RCC 7860 (cell line): ENCODE data around the gene GREB1.

Source experiments
- DNase-seq: peaks from one replicate; pipeline ENCODE4 v3.0.0-alpha.2; 2015; ENCODE audit warnings: low spot score
- FAIRE-seq: peaks from 2 replicates; lab custom pipeline; 2012; peaks lifted over from hg19 to GRCh38; lab: Jason Lieb, UNC

GREB1 gene

GRCh38 chr2:11535899-11536344 is 2.1 kb downstream of the GREB1 start:
- DNase-seq (no peak), FAIRE-seq (no peak)

- DNase-seq = no peak
- no peak for FAIRE-seq
These were observed 4.1 kb downstream of the GREB1 start for GRCh38 chr2:11537951-11538350.

GRCh38 chr2:11539317-11540147 is 5.7 kb downstream of the GREB1 start:
- FAIRE-seq = no peak
- DNase-seq = no peak

DNA sequence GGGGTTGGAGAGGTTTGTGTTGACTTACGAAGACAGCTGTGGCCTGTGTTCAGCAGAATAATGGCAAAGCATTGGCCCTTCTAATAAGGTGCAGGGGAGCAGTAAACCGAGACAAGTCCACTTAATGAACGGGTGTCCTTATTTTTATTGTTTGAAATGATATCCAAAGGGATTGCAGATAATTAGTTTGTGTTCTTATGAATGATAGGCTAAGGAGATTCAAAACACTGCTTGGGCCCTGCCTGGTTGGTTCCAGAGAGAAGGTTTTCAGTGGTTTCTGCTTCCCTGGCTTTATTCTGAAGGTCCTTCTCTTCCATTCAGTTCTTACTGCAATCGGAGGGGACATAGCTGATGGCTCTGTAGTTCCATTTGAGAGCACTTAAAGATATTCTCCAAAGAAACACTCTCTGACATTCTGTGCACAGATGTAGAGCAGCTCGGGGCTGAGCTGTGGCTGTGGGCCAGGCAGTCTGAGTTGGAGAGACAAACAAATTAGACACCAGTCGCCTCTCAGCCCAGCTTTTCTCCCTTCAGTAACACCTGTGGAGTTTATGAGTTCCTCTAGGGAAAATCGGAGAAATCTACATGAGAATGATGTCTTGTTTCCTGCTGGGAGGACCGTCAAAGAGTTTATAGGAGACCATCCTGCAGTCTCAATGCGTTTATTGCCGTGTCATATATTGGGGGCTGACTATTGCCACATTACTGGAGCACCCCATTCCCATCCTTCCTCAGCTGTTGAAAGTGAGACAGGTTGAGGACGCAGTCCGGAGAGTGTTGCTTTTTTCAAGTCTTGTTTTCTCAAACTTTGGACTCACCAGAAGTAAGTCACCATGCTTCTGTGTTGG is 6.5 kb downstream of the GREB1 start:
- FAIRE-seq (no peak), DNase-seq (no peak)

- DNase-seq (no peak), FAIRE-seq (no peak)
These were observed 7.3 kb downstream of the GREB1 start for GRCh38 chr2:11540996-11541692.

DNA sequence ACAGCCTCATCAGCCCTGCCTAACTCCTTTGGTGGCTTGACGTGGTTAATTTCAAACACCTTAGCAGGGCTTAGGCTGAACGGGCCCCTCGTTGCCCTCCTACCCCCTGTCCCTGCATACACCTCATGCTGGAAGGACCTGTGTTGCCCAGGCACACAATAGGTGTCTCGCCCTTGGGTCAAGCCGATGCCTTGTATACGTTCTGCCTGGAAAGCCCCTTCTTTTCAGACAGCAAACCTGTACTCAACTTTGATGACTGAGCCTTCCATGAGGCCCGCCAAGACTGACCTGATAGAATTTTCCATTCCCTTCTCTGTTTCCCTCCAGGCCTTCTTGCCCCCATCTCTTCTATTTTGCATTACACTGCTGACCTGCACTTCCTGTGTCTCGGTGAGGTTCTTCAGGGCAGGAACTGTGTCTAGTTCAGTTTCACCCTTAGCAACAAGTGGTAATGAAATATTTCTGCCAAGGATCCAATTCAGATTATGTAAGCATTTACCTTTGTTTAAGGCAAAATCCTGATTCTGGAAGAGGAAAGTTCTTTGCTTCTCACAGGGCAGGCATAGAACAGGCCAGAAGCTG is 7.9 kb downstream of the GREB1 start:
- FAIRE-seq (no peak), DNase-seq (no peak)

GRCh38 chr2:11542275-11542819 is 8.5 kb downstream of the GREB1 start:
- no peak for FAIRE-seq

DNA sequence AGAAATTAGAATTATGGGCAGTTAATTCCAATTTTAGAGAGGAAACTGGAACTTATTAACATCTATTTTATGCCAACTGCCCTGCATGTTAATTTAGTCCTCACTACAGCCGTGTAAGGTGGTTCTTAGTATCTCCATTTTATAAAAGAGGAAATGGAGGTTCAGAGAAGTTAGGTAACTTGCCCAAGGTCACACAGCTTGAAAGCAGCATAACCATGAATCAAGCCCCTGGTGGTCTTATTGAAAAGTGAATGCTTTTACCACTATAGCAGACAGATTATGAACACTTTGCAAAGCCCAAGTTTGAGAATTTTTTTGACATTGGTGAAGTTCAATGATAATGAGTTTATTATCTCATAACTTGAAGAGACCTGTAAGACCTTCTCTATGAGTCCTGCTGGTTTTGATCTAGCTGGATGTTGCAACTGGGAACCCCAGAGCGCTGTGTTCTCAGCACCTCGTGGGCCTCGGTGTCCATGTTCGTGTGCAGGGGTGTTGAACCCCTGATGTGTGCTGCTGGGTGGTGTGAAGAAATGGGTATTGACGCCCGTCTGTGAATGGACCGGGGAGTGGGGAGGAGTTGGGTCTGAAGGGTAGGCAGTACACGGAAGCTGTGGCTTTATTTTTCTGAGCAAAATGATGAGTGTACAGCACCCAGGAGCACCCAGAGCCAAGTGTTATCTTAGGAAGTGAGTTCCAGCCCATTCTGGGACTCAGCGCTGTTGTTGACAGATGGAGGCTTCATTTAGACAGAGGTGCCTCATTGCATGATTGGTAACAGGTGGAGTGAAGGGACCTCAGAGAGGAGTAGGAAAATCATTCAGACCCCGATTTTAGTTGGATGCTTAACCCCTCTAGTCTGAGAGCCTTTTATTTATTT is 9.7 kb downstream of the GREB1 start:
- DNase-seq (no peak), FAIRE-seq (no peak)

More at GRCh38 chr2:11542275-11542819, 8.5 kb downstream of the GREB1 start:
- no peak for DNase-seq

- DNase-seq = no peak
- no peak for FAIRE-seq
These were observed 12.2 kb downstream of the GREB1 start for GRCh38 chr2:11546072-11546471.

- no peak for FAIRE-seq
- no peak for DNase-seq
These were observed 14.2 kb downstream of the GREB1 start for GRCh38 chr2:11547912-11548497.

DNA sequence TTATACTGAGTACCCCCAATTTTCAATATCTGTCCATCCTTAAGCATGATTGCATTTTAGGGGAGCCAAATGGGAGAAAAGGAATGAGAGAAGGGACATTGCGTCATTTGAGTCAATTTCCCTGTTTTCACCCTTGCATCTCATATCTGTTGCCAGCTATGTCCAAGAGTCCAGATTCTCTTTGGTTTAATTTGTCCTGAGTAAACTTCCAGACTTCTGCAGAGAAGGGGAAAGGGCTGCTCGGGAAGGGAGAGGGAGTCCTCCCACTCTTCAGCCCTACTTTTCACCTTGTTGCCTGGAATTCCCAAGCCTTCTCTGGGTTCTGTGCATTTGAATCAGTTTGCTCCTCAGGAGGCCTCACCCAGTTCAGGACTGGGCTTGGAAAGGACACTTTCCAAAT is 16.5 kb downstream of the GREB1 start:
- FAIRE-seq (no peak), DNase-seq (no peak)

GRCh38 chr2:11550901-11551568 is 17.2 kb downstream of the GREB1 start:
- DNase-seq (no peak), FAIRE-seq (no peak)

DNA sequence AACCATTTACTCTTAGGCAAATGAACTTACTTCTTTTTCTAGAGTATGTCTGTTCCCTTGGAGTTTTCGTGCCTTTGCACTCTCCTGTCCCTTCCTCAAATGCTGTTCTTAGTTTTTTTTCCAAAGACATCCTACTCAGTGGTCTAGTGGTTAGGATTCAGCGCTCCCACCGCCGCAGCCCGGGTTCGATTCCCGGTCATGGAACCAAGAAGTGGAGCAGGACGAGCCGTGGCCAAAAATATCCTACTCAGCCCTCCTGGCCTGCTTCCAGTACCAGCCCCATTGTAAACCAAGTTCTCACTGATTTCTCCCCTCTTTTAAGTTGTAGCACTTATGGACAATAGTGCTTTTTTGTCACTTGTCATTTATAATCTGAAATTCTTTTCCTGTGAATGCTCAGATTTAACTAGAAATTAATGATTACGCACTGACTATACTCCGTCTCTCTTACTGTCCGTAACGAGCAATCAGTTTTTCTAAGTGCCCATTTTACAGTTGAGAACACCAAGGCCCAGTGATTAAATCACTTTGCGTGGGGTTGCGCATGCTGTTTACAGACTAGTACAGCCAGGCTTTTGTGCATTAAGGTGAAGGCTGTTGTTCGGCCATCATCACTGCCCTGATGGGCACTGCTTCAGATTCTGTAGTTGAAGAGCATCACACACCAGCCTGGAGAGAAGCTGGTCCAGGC is 17.9 kb downstream of the GREB1 start:
- DNase-seq = no peak
- no peak for FAIRE-seq

DNA sequence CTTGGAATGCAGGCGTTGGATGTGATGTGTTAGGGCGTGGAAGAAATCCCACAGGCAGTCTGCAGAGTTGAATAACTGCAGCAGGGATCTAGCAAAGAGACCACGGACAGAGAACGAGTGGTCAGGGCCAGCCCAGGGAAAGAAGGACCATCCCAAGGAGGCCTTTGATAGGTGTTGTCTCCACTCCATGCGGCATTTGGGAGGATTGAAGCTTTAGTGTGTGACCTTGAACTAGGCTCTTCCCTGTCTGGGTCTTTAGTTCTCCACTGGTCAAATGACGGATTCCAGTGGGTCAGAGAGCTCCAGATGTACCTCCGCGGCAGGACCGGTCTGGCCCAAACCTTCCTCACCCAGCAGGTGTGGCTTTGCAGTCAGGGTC is 18.4 kb downstream of the GREB1 start:
- no peak for DNase-seq
- no peak for FAIRE-seq

- FAIRE-seq (peak; percentile 68), DNase-seq (peak; percentile 48)
These were observed 20.0 kb downstream of the GREB1 start for GRCh38 chr2:11553661-11554398.

DNA sequence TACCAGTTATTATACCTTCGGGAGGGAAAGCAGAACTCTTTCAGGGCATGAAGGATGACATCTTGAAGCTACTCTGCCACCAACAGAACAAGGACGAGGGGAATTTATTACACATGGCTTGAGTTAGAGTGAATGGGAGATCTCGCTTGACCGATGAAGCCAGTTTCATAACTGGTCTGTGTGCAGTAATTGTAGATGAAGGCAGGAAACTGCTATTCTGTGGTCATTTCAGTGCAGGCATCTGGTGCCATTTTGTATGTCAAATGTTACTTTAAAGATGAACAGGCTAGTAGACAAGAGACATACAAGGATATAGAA is 20.5 kb downstream of the GREB1 start:
- no peak for FAIRE-seq
- no peak for DNase-seq

DNA sequence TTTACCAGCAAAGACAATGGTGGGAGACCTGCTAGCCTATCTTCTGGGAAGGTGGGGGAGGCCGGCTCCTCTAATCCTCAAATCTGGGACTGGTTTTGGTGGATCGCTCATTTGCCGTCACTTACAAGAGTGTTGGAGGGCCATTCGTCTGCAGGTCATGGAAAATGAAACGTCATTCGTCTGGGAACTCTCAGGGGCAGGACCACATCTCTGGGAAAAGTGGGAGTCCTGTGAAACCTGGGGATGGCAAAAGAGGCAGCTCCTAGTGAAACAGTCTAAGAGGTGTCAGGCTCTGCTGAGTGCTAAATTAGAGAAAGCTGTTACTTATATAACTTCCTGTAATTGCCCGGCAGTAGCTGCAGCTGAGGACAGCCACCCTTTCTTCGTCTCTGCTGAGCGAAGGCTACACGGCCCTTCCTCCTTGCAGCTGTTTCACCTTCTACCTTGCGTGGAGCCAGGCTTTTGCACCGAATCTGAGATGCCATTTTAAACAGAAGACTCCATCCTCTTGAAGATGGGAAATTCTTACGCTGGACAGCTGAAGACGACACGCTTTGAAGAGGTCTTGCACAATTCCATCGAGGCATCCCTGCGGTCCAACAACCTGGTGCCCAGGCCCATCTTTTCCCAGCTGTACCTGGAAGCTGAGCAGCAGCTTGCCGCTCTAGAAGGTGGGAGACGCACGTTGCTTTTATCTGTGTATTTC is 22.4 kb downstream of the GREB1 start:
- DNase-seq (no peak), FAIRE-seq (no peak)
